Measurements from ENCODE around the gene COPZ1. TPM values are rescaled to one million over a fixed set of nuclear protein-coding genes. Genes with fewer than 3 reads are reported as not detected.

The COPZ1 gene
- total and polyA plus RNA-seq, 9 of the 15 experiments (the other 6 are each of a cell fraction or from before 2014, with no cell fraction given): 137 to 487 (median 233) TPM

GRCh38 chr12:54296393-54297099 lies 28.4 kb upstream of the COPZ1 start:
- Histone ChIP-seq H3K79me2 (ENCODE audit: control insufficient read depth, insufficient read depth, low read length) (peaks cover 98% of the 10 kb centered on the region), H3K4me1 (replicated peaks in 1 of 2; ENCODE audit: control insufficient read depth in 2 of 2, insufficient read depth in 2 of 2, low read length in 2 of 2) (peaks cover 25 to 27% of the 10 kb centered on the region in 2 experiments; a peak in 4 of 5 replicates), H3K27ac (ENCODE audit: extremely low read depth, low read depth, low read length) (peak overlapping the region; percentile 84), H3K9me1 (ENCODE audit: control insufficient read depth, insufficient read depth, low read length) (no peaks in the 10 kb centered on the region), H3K4me2 (ENCODE audit: insufficient read depth, low read length) (peak overlapping the region; percentile 99), H3K9ac (ENCODE audit: insufficient read depth in 1 of 2, low read depth in 2 of 2, low read length in 2 of 2) (peak overlapping the region; percentile 72 to 85), H3K9me3 (replicated peaks; ENCODE audit: control insufficient read depth, insufficient read depth, low read depth, low read length) (no peaks in the 10 kb centered on the region), H4K20me1 (replicated peaks; ENCODE audit: control insufficient read depth, insufficient read depth, low read length) (peaks cover 13% of the 10 kb centered on the region; the same call in 1 of the 2 replicates), H3K27me3 (ENCODE audit: control insufficient read depth in 2 of 2, insufficient read depth in 2 of 2, low read length in 2 of 2) (no peaks in the 10 kb centered on the region; a peak in 1 of 5 replicates), H2AFZ (ENCODE audit: low read depth, low read length) (no peak overlapping the region), H3K4me3 (peak overlapping the region; percentile 53), H3K36me3 (ENCODE audit: control insufficient read depth, insufficient read depth, low read length) (peaks cover 78% of the 10 kb centered on the region)
- CTCF ChIA-PET (ENCODE audit: low intra/inter-chr PET ratio): interaction anchor here (0.6 to 4.1 kb wide), 3 partner anchors 29 to 73 kb away, joined by 3 to 33 read pairs (median 4); partner anchors contain the start of gene COPZ1
- POLR2A ChIA-PET: interaction anchor here (0.7 to 9.8 kb wide), 7 partner anchors 11 to 131 kb away, joined by 4 to 155 read pairs (median 55); partner anchors contain the start of genes CBX5, COPZ1 and HNRNPA1
- 0% methylated on average over 5 of the region's 5 CpGs for WGBS (ENCODE audit: insufficient coverage, low coverage, missing lambda C conversion rate)
- ATAC-seq (no peak), DNase-seq (ENCODE audit: extremely low read depth in 1 of 4, low spot score in 3 of 4) (peak in 2 of 4 experiments; percentile 49 to 78), FAIRE-seq (peak; percentile 78)
- no TSS peak for BruUV-seq (replicated peaks)
- in situ Hi-C loops (cut with MboI): loop anchor here (10.0 kb wide), 1 partner anchor 68 kb away; the partner anchor contains the start of gene GPR84
- intact Hi-C loops (cut with micrococcal nuclease): loop anchor here (10.0 kb wide), 1 partner anchor 282 kb away; no protein-coding TSS in a partner anchor
- TF ChIP-seq ZNF121 (CRISPR knock-in tag; conservative IDR thresholded peaks at IDR 0.05) (no peak), GATAD2A (IDR thresholded peaks at IDR 0.05) (0 out of 2 replicates have a peak, but pooled peaks have one; percentile 20), ZNF384 (IDR thresholded peaks at IDR 0.05; ENCODE audit: low read depth, low read length) (0 out of 2 replicates have a peak, but pooled peaks have one; percentile 29), ARID1B (IDR thresholded peaks at IDR 0.05) (peak; percentile 81), NRF1 (conservative IDR thresholded peaks at IDR 0.05 in 1 of 2, IDR thresholded peaks at IDR 0.05 in 1 of 2) (0 out of 4 replicates have a peak, but pooled peaks of 1 of the 2 experiments have one; percentile 21), JUN (IDR thresholded peaks at IDR 0.05; ENCODE audit: borderline replicate concordance, low read depth, low read length) (no peak), JUN (CRISPR knock-in tag; IDR thresholded peaks at IDR 0.05; ENCODE audit: borderline replicate concordance) (no peak), THRB (CRISPR knock-in tag; conservative IDR thresholded peaks at IDR 0.05) (0 out of 2 replicates have a peak, but pooled peaks have one; percentile 22), SOX6 (IDR thresholded peaks at IDR 0.05) (peak; percentile 46; the same call in 1 of the 2 replicates), ZEB2 (IDR thresholded peaks at IDR 0.05) (0 out of 2 replicates have a peak, but pooled peaks have one; percentile 23), CXXC5 (CRISPR knock-in tag; IDR thresholded peaks at IDR 0.05) (0 out of 2 replicates have a peak, but pooled peaks have one; percentile 37), SMARCE1 (IDR thresholded peaks at IDR 0.05) (peak; percentile 62), SMAD4 (CRISPR knock-in tag; conservative IDR thresholded peaks at IDR 0.05) (0 out of 2 replicates have a peak, but pooled peaks have one; percentile 18), GTF2E2 (tag; IDR thresholded peaks at IDR 0.05) (no peak), SIN3A (IDR thresholded peaks at IDR 0.05; ENCODE audit: borderline replicate concordance in 2 of 2, control insufficient read depth in 1 of 2, low read depth in 2 of 2, low read length in 2 of 2) (0 out of 4 replicates have a peak, but pooled peaks of 1 of the 2 experiments have one; percentile 18), ZNF655 (CRISPR knock-in tag; IDR thresholded peaks at IDR 0.05) (no peak), EP300 (IDR thresholded peaks at IDR 0.05; ENCODE audit: low read length) (peak; percentile 72), MECOM (CRISPR knock-in tag; IDR thresholded peaks at IDR 0.05) (no peak)
